GM23338 (cell line): ENCODE data around the gene EGFR.

ENCODE experiments used
- EZH2 ChIP-seq: fragments of 200-600 bp; sonication (generic); IDR thresholded peaks from one replicate; pipeline ENCODE4 v1.8.0; 2017; ENCODE audit warnings: antibody characterized with exemption, mild to moderate bottlenecking, low read depth; ENCODE audit not compliant: unreplicated experiment
- STAT1 ChIP-seq: IDR thresholded peaks from one replicate; pipeline ENCODE4 v1.6.1; 2016; ENCODE audit warnings: antibody characterized with exemption; ENCODE audit not compliant: unreplicated experiment
- TF ChIP-seq, protein P1 (sequence below), 2 experiments: fragments of 200-600 bp in 1 of 2; sonication (generic) in 1 of 2; conservative IDR thresholded peaks; 2 replicates each; pipeline versions ENCODE4 v1.5.1 to v1.6.1; 2016 to 2017; ENCODE audit warnings: antibody characterized with exemption in 2 of 2, low read depth in 2 of 2, mild to moderate bottlenecking in 2 of 2, moderate library complexity in 1 of 2

DNA sequence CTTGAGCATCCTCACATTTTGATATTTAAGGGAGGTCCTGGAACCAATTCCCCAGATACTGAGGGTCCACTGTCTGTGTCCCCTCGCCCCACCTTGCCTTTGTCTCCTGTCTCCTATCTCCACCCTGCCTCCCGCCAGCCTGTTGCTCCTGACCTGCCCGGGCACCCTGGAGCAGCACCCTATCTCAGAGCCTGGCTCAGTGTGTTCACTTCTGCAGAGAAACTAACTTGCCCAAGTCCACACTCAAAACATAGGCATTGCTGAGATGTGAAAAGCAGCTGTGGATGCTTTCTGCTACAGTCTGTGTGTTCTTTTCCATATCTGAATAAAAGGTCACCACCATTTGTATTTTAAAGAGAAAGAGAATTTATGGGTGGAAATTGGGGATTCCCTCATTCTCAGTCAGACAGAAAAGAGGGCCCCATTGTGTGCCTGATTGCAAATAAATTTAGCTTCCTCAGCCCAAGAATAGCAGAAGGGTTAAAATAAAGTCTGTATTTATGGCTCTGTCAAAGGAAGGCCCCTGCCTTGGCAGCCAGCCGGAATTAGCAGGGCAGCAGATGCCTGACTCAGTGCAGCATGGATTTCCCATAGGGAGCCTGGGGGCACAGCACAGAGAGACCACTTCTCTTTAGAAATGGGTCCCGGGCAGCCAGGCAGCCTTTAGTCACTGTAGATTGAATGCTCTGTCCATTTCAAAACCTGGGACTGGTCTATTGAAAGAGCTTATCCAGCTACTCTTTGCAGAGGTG, 161.3 kb downstream of the EGFR start:
- TF ChIP-seq EZH2 (no peak), STAT1 (no peak)
- TF ChIP-seq, protein P1, sequence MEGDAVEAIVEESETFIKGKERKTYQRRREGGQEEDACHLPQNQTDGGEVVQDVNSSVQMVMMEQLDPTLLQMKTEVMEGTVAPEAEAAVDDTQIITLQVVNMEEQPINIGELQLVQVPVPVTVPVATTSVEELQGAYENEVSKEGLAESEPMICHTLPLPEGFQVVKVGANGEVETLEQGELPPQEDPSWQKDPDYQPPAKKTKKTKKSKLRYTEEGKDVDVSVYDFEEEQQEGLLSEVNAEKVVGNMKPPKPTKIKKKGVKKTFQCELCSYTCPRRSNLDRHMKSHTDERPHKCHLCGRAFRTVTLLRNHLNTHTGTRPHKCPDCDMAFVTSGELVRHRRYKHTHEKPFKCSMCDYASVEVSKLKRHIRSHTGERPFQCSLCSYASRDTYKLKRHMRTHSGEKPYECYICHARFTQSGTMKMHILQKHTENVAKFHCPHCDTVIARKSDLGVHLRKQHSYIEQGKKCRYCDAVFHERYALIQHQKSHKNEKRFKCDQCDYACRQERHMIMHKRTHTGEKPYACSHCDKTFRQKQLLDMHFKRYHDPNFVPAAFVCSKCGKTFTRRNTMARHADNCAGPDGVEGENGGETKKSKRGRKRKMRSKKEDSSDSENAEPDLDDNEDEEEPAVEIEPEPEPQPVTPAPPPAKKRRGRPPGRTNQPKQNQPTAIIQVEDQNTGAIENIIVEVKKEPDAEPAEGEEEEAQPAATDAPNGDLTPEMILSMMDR (conservative IDR thresholded peaks at IDR 0.05; ENCODE audit: low read depth in 2 of 2) = no peak
